Brain microvascular endothelial cell (primary cell): Measurements from ENCODE around the gene KCND2.

Experiments used
- DNase-seq: peaks from one replicate; pipeline ENCODE4 v3.0.0-alpha.2; 2020
- H3K27ac ChIP-seq: fragments of 250-450 bp; sonication (Bioruptor Pico); 2 replicates; pipeline ENCODE4 v1.5.1; 2020; ENCODE audit warnings: mild to moderate bottlenecking, moderate library complexity
- H3K27me3 ChIP-seq: fragments of 250-450 bp; sonication (Bioruptor Pico); replicated peaks from 2 replicates; pipeline ENCODE4 v1.5.1; 2020; ENCODE audit warnings: mild to moderate bottlenecking
- H3K36me3 ChIP-seq: fragments of 250-450 bp; sonication (Bioruptor Pico); replicated peaks from 2 replicates; pipeline ENCODE4 v1.5.1; 2020; ENCODE audit warnings: mild to moderate bottlenecking
- H3K4me3 ChIP-seq: 2 replicates; pipeline ENCODE4 v1.5.1; 2011; ENCODE audit warnings: low read depth, mild to moderate bottlenecking, control low read depth, low read length, moderate library complexity
- in situ Hi-C: cut with HindIII; loops from 2 replicates; pipeline ENCODE4 v1.10.0; 2017; ENCODE audit warnings: low sequenced_read_pairs, low pct_ligation_motif_present
- TF ChIP-seq, protein P1 (sequence below): IDR thresholded peaks from 2 replicates; pipeline ENCODE4 v1.5.1; 2011; ENCODE audit warnings: low read depth, mild to moderate bottlenecking, moderate library complexity, low read length, control low read depth, inconsistent platforms; ENCODE audit errors: missing control alignments

KCND2 gene

DNA sequence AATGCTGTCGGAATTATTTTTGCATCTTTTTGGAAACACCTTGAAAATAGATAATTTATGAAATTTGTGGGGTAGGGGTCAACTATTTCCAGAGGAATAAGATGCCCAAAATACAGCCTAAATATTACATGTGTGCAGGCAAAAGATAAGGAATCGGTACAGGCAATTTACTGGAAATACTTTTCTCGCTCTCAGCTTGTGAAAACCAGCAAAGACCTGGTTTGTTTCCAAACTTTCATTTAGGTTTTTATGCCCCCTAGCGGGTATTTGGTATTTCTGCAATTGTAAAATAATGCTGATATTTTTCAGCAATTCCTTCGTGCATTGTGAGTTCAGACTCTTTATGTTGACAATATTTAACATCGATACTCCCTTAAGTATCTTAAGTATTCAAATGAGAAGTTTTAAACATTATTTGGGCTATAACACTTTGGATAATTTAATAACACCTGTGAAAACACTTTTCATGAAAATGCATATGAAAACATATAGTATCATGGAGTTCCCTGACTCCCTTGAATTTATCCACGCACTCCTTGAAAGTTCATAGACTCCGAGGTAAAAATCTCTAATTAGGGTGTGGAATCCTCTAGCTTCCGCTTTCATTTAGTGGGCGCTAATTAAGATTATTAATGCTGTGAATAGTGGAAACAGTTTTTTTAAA, 452.5 kb downstream of the KCND2 start:
- TF ChIP-seq, protein P1, sequence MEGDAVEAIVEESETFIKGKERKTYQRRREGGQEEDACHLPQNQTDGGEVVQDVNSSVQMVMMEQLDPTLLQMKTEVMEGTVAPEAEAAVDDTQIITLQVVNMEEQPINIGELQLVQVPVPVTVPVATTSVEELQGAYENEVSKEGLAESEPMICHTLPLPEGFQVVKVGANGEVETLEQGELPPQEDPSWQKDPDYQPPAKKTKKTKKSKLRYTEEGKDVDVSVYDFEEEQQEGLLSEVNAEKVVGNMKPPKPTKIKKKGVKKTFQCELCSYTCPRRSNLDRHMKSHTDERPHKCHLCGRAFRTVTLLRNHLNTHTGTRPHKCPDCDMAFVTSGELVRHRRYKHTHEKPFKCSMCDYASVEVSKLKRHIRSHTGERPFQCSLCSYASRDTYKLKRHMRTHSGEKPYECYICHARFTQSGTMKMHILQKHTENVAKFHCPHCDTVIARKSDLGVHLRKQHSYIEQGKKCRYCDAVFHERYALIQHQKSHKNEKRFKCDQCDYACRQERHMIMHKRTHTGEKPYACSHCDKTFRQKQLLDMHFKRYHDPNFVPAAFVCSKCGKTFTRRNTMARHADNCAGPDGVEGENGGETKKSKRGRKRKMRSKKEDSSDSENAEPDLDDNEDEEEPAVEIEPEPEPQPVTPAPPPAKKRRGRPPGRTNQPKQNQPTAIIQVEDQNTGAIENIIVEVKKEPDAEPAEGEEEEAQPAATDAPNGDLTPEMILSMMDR = peak; percentile 54
- DNase-seq = peak; percentile 18
- Histone ChIP-seq H3K36me3 (no peaks in the 10 kb centered on the region), H3K27me3 (no peaks in the 10 kb centered on the region), H3K4me3 (no peak overlapping the region), H3K27ac (no peak overlapping the region)
- in situ Hi-C loops = no loop called here

DNA sequence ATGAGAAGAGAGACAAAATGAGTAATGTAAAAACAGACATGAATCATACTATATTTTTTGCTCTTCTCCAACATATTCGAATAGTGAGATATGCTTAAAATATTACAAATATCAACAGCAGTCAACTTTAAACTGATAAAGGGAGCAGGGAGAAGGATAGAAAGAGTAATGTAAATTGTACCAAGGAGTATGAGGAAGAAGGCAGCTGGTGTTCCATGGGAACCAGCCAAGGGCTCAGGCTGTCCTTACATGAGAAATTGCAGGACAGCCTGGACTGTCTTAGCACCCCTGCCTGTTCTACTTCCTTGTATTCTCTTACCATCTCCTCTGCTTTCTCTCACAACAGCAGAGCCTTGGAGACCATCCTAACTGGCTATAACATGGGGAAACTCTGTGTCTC, 456.3 kb downstream of the KCND2 start:
- in situ Hi-C loops = no loop called here
- H3K36me3 ChIP-seq = no peaks in the 10 kb centered on the region
- H3K4me3 ChIP-seq = no peak overlapping the region
- no peak overlapping the region for H3K27ac ChIP-seq
- DNase-seq = peak; percentile 28
- no peaks in the 10 kb centered on the region for H3K27me3 ChIP-seq
- TF ChIP-seq, protein P1 = no peak

DNA sequence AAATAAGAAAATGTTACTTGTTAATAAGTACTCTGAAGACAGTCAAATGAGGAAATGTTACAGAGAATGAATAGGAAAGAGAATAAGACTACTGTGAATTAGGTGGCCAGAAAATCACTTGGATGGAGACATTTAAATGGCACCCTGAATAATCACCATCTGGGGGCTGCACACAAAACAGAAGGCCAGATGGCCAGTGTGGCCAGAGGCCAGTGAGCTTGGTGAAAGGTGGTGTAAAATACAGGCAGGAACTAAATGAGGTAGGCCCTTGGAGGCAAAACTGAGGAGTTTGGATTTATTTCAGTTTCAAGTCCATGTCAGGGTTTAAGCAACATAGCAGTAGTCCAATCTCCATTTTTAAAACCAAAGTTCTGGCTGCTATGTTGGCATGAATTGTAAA, 458.3 kb downstream of the KCND2 start:
- DNase-seq = no peak
- H3K36me3 ChIP-seq = no peaks in the 10 kb centered on the region
- TF ChIP-seq, protein P1 = no peak
- no peak overlapping the region for H3K4me3 ChIP-seq
- H3K27me3 ChIP-seq = no peaks in the 10 kb centered on the region
- in situ Hi-C loops = no loop called here
- no peak overlapping the region for H3K27ac ChIP-seq

DNA sequence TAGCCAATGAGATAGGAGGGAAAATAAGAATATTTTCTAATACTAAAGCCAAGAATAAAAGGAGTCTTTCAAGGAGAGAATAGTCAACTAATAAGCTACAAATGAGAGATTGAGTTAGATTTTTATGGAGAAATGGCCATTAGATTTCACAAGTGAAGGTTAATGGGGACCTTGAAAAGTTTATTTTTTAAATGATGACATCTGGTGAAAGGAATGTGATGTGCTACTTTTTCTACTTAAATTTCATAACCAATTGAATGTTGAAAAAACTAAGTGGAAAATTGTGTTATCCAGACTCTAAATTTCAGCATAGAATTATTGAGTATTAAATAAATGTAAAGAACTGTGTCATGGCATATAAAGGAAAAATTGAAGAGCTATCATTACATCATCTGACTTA, 459.3 kb downstream of the KCND2 start:
- TF ChIP-seq, protein P1 = no peak
- in situ Hi-C loops = no loop called here
- DNase-seq = no peak
- no peak overlapping the region for H3K27ac ChIP-seq
- H3K36me3 ChIP-seq = no peaks in the 10 kb centered on the region
- no peaks in the 10 kb centered on the region for H3K27me3 ChIP-seq
- no peak overlapping the region for H3K4me3 ChIP-seq

DNA sequence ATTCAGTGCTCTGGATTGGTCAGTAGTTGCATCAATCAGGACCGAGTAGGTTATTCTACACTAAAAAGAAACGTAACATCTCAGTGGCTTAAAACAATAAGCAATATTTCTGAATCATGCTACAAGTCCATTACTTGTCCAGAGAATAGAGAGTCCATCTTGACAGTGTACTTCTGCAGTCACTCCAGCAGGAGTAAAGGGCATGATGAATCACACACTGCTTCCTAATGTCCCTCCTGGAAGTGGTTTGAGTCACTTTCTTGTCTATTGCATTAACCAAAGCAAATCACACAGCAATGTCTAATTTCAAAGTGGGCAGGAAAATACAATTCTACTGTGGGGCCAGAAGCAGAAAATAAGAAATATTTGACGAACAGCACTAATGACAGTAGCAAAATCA, 460.2 kb downstream of the KCND2 start:
- in situ Hi-C loops = no loop called here
- TF ChIP-seq, protein P1 = peak; percentile 51
- Histone ChIP-seq H3K36me3 (no peaks in the 10 kb centered on the region), H3K4me3 (no peak overlapping the region), H3K27me3 (no peaks in the 10 kb centered on the region), H3K27ac (no peak overlapping the region)
- peak; percentile 84 for DNase-seq

DNA sequence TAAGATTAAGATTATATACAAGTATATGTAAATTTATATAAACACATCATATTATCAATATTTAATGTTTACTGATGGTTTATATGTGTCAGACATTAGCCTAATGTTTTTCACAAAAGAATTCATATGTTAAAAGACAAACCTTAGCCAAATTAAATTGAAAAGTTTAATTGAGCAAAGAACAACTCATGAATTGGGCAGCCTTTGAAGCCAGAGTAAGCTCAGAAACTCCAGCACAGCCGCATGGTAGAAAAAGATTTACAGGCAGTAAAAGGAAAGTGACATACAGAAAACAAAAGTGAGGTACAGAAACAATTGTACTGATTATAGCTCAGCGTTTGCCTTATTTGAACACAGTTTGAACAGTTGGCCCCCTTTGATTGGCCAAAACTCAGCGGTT, 460.9 kb downstream of the KCND2 start:
- no peak for DNase-seq
- TF ChIP-seq, protein P1 = no peak
- Histone ChIP-seq H3K4me3 (no peak overlapping the region), H3K27ac (no peak overlapping the region), H3K36me3 (no peaks in the 10 kb centered on the region), H3K27me3 (no peaks in the 10 kb centered on the region)
- in situ Hi-C loops = no loop called here
